Panc1 (cell line): ENCODE measurements around the gene NKX1-2. TPM values are rescaled to one million over a fixed set of nuclear protein-coding genes. Genes with fewer than 3 reads are reported as not detected.

Experiments used
- ATAC-seq: fragments of 200-7000 bp; cut with Tn5 transposase; 2 replicates; pipeline ENCODE4 v1.9.1; 2020; ENCODE audit warnings: mild to moderate bottlenecking, moderate library complexity
- BruUV-seq: library from RNA; stranded (reverse); fragments of 400-500 nt; replicated peaks from 2 replicates; lab custom pipeline; 2021; lab: Mats Ljungman, UMichigan
- CTCF ChIA-PET: fragments of 300-600 bp; sonication (Branson Sonifier 250); formaldehyde crosslinking; loops from one replicate; lab custom pipeline; 2022; ENCODE audit warnings: antibody characterized with exemption; lab: Charles Lee
- POLR2A ChIA-PET: fragments of 300-600 bp; sonication (Branson Sonifier 250); formaldehyde crosslinking; loops from one replicate; lab custom pipeline; 2022; ENCODE audit warnings: antibody characterized with exemption; lab: Charles Lee
- DNase-seq: peaks from one replicate; pipeline ENCODE4 v3.0.0-alpha.2; 2010; ENCODE audit warnings: low read depth, low spot score
- H3K27ac ChIP-seq: 2 replicates; pipeline ENCODE4 v1.5.1; 2011; ENCODE audit warnings: mild to moderate bottlenecking, low read length, inconsistent platforms
- H3K27me3 ChIP-seq: fragments of 200-500 bp; sonication (Bioruptor generic); 2 replicates; pipeline ENCODE4 v1.6.0; 2014; ENCODE audit warnings: low read length, inconsistent platforms; ENCODE audit not compliant: control insufficient read depth, insufficient read depth
- H3K36me3 ChIP-seq: fragments of 200-500 bp; sonication (Bioruptor generic); 2 replicates; pipeline ENCODE4 v1.5.1; 2014; ENCODE audit warnings: inconsistent platforms, mild to moderate bottlenecking, low read length, moderate library complexity; ENCODE audit not compliant: control insufficient read depth, insufficient read depth
- H3K4me1 ChIP-seq: 2 replicates; pipeline ENCODE4 v1.5.1; 2011; ENCODE audit warnings: inconsistent platforms, mild to moderate bottlenecking, low read length, moderate library complexity; ENCODE audit not compliant: control insufficient read depth, insufficient read depth
- H3K4me3 ChIP-seq, 2 experiments: 2 replicates each; pipeline ENCODE4 v1.5.1; 2011 to 2012; ENCODE audit warnings: low read depth in 2 of 2, low read length in 2 of 2, mild to moderate bottlenecking in 2 of 2, inconsistent platforms in 1 of 2, moderate library complexity in 1 of 2
- H3K9me3 ChIP-seq: fragments of 200-500 bp; sonication (Bioruptor generic); 2 replicates; pipeline ENCODE4 v1.5.1; 2014; ENCODE audit warnings: low read depth, mild to moderate bottlenecking, inconsistent platforms, low read length, moderate library complexity; ENCODE audit not compliant: control insufficient read depth, insufficient read depth
- CTCF ChIP-seq: fragments of 450-650 bp; IDR thresholded peaks from 2 replicates; pipeline ENCODE4 v1.5.1; 2017; ENCODE audit warnings: mild to moderate bottlenecking
- POLR2AphosphoS5 ChIP-seq: IDR thresholded peaks from 2 replicates; pipeline ENCODE4 v1.6.1; 2012; ENCODE audit warnings: mild to moderate bottlenecking, low read depth, low read length, moderate library complexity
- REST ChIP-seq, 2 experiments: IDR thresholded peaks; 2 replicates each; pipeline ENCODE4 v1.6.1; 2011 to 2012; ENCODE audit warnings: low read depth in 2 of 2, control low read depth in 1 of 2, low read length in 1 of 2, mild to moderate bottlenecking in 1 of 2, moderate library complexity in 1 of 2; ENCODE audit not compliant: insufficient read depth in 1 of 2
- SIN3A ChIP-seq: IDR thresholded peaks from 2 replicates; pipeline ENCODE4 v1.6.1; 2012; ENCODE audit warnings: low read depth, mild to moderate bottlenecking, low read length, moderate library complexity, borderline replicate concordance; ENCODE audit not compliant: insufficient read depth
- TCF7L2 ChIP-seq: IDR thresholded peaks from 2 replicates; pipeline ENCODE4 v1.6.1; 2011; ENCODE audit warnings: mild to moderate bottlenecking, low read depth, low read length, inconsistent platforms
- in situ Hi-C: cut with HindIII; loops from 2 replicates; pipeline ENCODE4 v1.10.0; 2016; ENCODE audit warnings: low sequenced_read_pairs, low pct_unique_long_range_greater_than_20kb
- intact Hi-C: fragments of 100-400 bp; cut with micrococcal nuclease; formaldehyde crosslinking; loops from one replicate; pipeline ENCODE4 v1.10.0; 2022; ENCODE audit not compliant: unreplicated experiment
- total RNA-seq: library from RNA; stranded (reverse); gene quantifications from one replicate; pipeline ENCODE4 v1.2.1, GENCODE V29; 2021; ENCODE audit not compliant: unreplicated experiment

NKX1-2 gene
- total RNA-seq, 1 experiment from 2014 or later = 0.15 TPM

DNA sequence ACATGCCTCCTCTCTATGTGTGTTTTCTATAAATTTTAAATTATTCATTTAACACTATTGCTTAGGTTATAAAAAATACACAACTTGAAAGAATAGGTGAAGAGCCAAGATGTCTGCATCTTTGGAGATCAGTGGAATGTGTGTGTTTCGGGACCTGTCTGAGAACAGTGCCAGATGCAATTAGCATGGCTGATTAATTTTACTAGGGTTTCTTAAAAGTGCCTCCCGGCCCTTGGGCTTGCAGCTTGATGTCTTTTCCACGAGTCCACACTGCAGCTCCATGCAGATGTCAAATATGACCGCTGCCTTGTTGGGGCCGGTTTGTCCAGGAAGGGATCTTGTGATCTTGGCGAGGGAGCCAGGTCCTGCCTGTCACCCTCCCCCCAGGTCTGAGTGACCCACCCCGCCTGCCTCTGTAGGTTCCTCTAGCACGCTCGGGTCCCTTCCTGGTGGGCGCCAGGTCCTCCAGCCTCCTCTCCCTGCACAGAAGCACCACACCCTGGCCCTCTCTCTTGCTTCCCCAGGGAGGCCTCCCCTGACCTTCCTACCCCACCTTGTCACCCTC lies 32.5 kb upstream of the NKX1-2 start:
- CTCF ChIA-PET = interaction anchor here (0.6 kb wide), 1 partner anchor 21 kb away, joined by 3 read pairs; no protein-coding TSS in a partner anchor
- ATAC-seq (no peak), DNase-seq (no peak)
- no TSS peak for BruUV-seq
- in situ Hi-C loops = no loop called here
- Histone ChIP-seq H3K27me3 (no peaks in the 10 kb centered on the region), H3K36me3 (no peaks in the 10 kb centered on the region), H3K9me3 (no peaks in the 10 kb centered on the region), H3K4me3 (no peak overlapping the region), H3K4me1 (peaks cover 3% of the 10 kb centered on the region; the same call in 1 of the 2 replicates), H3K27ac (no peak overlapping the region)
- POLR2A ChIA-PET = interaction anchor here (0.7 kb wide), 1 partner anchor 17 kb away, joined by 3 read pairs; no protein-coding TSS in a partner anchor
- intact Hi-C loops = no loop called here
- TF ChIP-seq SIN3A = no peak
- TF ChIP-seq REST (IDR thresholded peaks at IDR 0.05; ENCODE audit: insufficient read depth in 1 of 2, low read depth in 2 of 2, low read length in 1 of 2) = no peak
- TF ChIP-seq CTCF = no peak
- no peak for TF ChIP-seq POLR2AphosphoS5
- no peak for TF ChIP-seq TCF7L2

- H3K27me3 ChIP-seq = no peaks in the 10 kb centered on the region
- ChIA-PET POLR2A (interaction anchor here (0.7 kb wide), 2 partner anchors 9 to 17 kb away, joined by 3 to 22 read pairs; no protein-coding TSS in a partner anchor), CTCF (no interaction called here)
- H3K4me1 ChIP-seq = peaks cover 3% of the 10 kb centered on the region; the same call in 1 of the 2 replicates
- no peak overlapping the region for H3K4me3 ChIP-seq
- BruUV-seq = no TSS peak
- ATAC-seq (no peak), DNase-seq (no peak)
- no peak for TF ChIP-seq SIN3A
- no peak for TF ChIP-seq POLR2AphosphoS5
- no peak for TF ChIP-seq REST (IDR thresholded peaks at IDR 0.05; ENCODE audit: insufficient read depth in 1 of 2, low read depth in 2 of 2, low read length in 1 of 2)
- intact Hi-C loops = no loop called here
- no peak overlapping the region for H3K27ac ChIP-seq
- in situ Hi-C loops = no loop called here
- no peaks in the 10 kb centered on the region for H3K9me3 ChIP-seq
- no peaks in the 10 kb centered on the region for H3K36me3 ChIP-seq
These were observed 31.9 kb upstream of the NKX1-2 start for GRCh38 chr10:124481717-124482116.
